ENCODE data around the gene RHEX.

DNA sequence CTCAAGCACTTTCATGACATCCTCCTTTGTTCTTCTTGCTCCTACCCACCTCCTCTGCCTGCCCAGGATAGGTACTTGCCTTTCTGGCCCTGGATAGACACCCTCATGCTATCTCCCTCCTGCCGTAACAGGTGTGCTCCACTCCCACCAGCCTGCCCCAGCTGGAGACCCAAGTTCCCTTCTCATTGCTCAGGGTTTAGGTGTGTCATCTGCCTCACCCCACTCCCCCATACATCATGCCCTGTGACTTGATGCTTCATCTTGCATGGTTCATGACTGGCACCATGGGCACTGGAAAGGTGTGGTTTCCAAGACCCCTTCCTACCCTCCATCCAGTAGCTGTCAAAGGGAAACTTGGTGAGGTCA lies 5.9 kb downstream of the RHEX start:
- no peak for TF ChIP-seq POLR2A (IDR thresholded peaks at IDR 0.05)
- TF ChIP-seq, protein P1, sequence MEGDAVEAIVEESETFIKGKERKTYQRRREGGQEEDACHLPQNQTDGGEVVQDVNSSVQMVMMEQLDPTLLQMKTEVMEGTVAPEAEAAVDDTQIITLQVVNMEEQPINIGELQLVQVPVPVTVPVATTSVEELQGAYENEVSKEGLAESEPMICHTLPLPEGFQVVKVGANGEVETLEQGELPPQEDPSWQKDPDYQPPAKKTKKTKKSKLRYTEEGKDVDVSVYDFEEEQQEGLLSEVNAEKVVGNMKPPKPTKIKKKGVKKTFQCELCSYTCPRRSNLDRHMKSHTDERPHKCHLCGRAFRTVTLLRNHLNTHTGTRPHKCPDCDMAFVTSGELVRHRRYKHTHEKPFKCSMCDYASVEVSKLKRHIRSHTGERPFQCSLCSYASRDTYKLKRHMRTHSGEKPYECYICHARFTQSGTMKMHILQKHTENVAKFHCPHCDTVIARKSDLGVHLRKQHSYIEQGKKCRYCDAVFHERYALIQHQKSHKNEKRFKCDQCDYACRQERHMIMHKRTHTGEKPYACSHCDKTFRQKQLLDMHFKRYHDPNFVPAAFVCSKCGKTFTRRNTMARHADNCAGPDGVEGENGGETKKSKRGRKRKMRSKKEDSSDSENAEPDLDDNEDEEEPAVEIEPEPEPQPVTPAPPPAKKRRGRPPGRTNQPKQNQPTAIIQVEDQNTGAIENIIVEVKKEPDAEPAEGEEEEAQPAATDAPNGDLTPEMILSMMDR (IDR thresholded peaks at IDR 0.05), result no peak

Data from heart left ventricle (tissue), 13 donors.